Mononuclear cell (primary cell): ENCODE results near the gene IGF2BP3. TPM values are rescaled to one million over a fixed set of nuclear protein-coding genes. Genes with fewer than 3 reads are reported as not detected.

Experiments used
- H3K27me3 ChIP-seq: 2 replicates; pipeline ENCODE4 v1.6.0; 2011; ENCODE audit warnings: low read length, control low read depth; ENCODE audit not compliant: insufficient read depth
- H3K4me1 ChIP-seq: 2 replicates; pipeline ENCODE4 v1.5.1; 2011; ENCODE audit warnings: mild to moderate bottlenecking, low read length, control low read depth; ENCODE audit not compliant: insufficient read depth
- H3K4me3 ChIP-seq: 2 replicates; pipeline ENCODE4 v1.5.1; 2011; ENCODE audit warnings: mild to moderate bottlenecking, low read length, moderate library complexity
- H3K9me3 ChIP-seq: 2 replicates; pipeline ENCODE4 v1.5.1; 2011; ENCODE audit warnings: low read depth, mild to moderate bottlenecking, control low read depth, low read length
- total RNA-seq: library from RNA; depleted of rRNA; stranded (reverse); fragments of >200 nt; gene quantifications from one replicate; pipeline ENCODE4 v1.2.3, GENCODE V29; 2012

Gene IGF2BP3
- total RNA-seq, 1 donor, result 13.7 TPM

- peaks cover 33% of the 10 kb centered on the region for H3K27me3 ChIP-seq
- no peak overlapping the region for H3K4me3 ChIP-seq
- no peaks in the 10 kb centered on the region for H3K9me3 ChIP-seq
Observed at GRCh38 chr7:23458044-23458443, 12.2 kb downstream of the IGF2BP3 start.

GRCh38 chr7:23456093-23456492 is 14.2 kb downstream of the IGF2BP3 start:
- peaks cover 20% of the 10 kb centered on the region for H3K27me3 ChIP-seq
- no peak overlapping the region for H3K4me3 ChIP-seq
- no peaks in the 10 kb centered on the region for H3K4me1 ChIP-seq
- H3K9me3 ChIP-seq, result no peaks in the 10 kb centered on the region

More at GRCh38 chr7:23458044-23458443, 12.2 kb downstream of the IGF2BP3 start:
- no peaks in the 10 kb centered on the region for H3K4me1 ChIP-seq

- peaks cover 18% of the 10 kb centered on the region for H3K27me3 ChIP-seq
- no peak overlapping the region for H3K4me3 ChIP-seq
- no peaks in the 10 kb centered on the region for H3K9me3 ChIP-seq
- no peaks in the 10 kb centered on the region for H3K4me1 ChIP-seq
Observed at GRCh38 chr7:23454881-23455526, 15.3 kb downstream of the IGF2BP3 start.

- Histone ChIP-seq H3K4me1 (no peaks in the 10 kb centered on the region), H3K4me3 (no peak overlapping the region), H3K9me3 (no peaks in the 10 kb centered on the region)
Observed at GRCh38 chr7:23450518-23450917, 19.8 kb downstream of the IGF2BP3 start.

GRCh38 chr7:23449941-23450340 is 20.4 kb downstream of the IGF2BP3 start:
- H3K4me1 ChIP-seq, result no peaks in the 10 kb centered on the region
- H3K27me3 ChIP-seq, result peaks cover 3% of the 10 kb centered on the region
- H3K9me3 ChIP-seq, result no peaks in the 10 kb centered on the region
- no peak overlapping the region for H3K4me3 ChIP-seq

More at GRCh38 chr7:23450518-23450917, 19.8 kb downstream of the IGF2BP3 start:
- H3K27me3 ChIP-seq, result peaks cover 7% of the 10 kb centered on the region

- Histone ChIP-seq H3K9me3 (no peaks in the 10 kb centered on the region), H3K4me3 (no peak overlapping the region), H3K4me1 (no peaks in the 10 kb centered on the region), H3K27me3 (peaks cover 3% of the 10 kb centered on the region)
Observed at GRCh38 chr7:23445326-23445725, 25.0 kb downstream of the IGF2BP3 start.

GRCh38 chr7:23443974-23444373 is 26.3 kb downstream of the IGF2BP3 start:
- Histone ChIP-seq H3K27me3 (peaks cover 3% of the 10 kb centered on the region), H3K4me3 (no peak overlapping the region), H3K4me1 (no peaks in the 10 kb centered on the region), H3K9me3 (no peaks in the 10 kb centered on the region)

GRCh38 chr7:23438171-23438570 is 32.1 kb downstream of the IGF2BP3 start:
- Histone ChIP-seq H3K9me3 (no peaks in the 10 kb centered on the region), H3K4me3 (no peak overlapping the region), H3K4me1 (no peaks in the 10 kb centered on the region), H3K27me3 (no peaks in the 10 kb centered on the region)

- H3K4me1 ChIP-seq, result no peaks in the 10 kb centered on the region
- H3K27me3 ChIP-seq, result peaks cover 2% of the 10 kb centered on the region
- no peaks in the 10 kb centered on the region for H3K9me3 ChIP-seq
- no peak overlapping the region for H3K4me3 ChIP-seq
Observed at GRCh38 chr7:23434147-23434917, 36.0 kb downstream of the IGF2BP3 start.

GRCh38 chr7:23431702-23432199 is 38.5 kb downstream of the IGF2BP3 start:
- H3K4me1 ChIP-seq, result no peaks in the 10 kb centered on the region
- no peaks in the 10 kb centered on the region for H3K9me3 ChIP-seq
- no peak overlapping the region for H3K4me3 ChIP-seq
- peaks cover 4% of the 10 kb centered on the region for H3K27me3 ChIP-seq

GRCh38 chr7:23430893-23431259 is 39.4 kb downstream of the IGF2BP3 start:
- no peak overlapping the region for H3K4me3 ChIP-seq
- H3K27me3 ChIP-seq, result peaks cover 4% of the 10 kb centered on the region
- no peaks in the 10 kb centered on the region for H3K4me1 ChIP-seq
- H3K9me3 ChIP-seq, result no peaks in the 10 kb centered on the region

- no peaks in the 10 kb centered on the region for H3K4me1 ChIP-seq
- no peaks in the 10 kb centered on the region for H3K9me3 ChIP-seq
- no peak overlapping the region for H3K4me3 ChIP-seq
- peaks cover 4% of the 10 kb centered on the region for H3K27me3 ChIP-seq
Observed at GRCh38 chr7:23426876-23427275, 43.4 kb downstream of the IGF2BP3 start.

GRCh38 chr7:23422909-23423308 is 47.4 kb downstream of the IGF2BP3 start:
- Histone ChIP-seq H3K4me1 (no peaks in the 10 kb centered on the region), H3K27me3 (no peaks in the 10 kb centered on the region)

GRCh38 chr7:23422384-23422783 is 47.9 kb downstream of the IGF2BP3 start:
- H3K4me3 ChIP-seq, result no peak overlapping the region
- H3K27me3 ChIP-seq, result no peaks in the 10 kb centered on the region
- no peaks in the 10 kb centered on the region for H3K4me1 ChIP-seq
- H3K9me3 ChIP-seq, result no peaks in the 10 kb centered on the region

More at GRCh38 chr7:23422909-23423308, 47.4 kb downstream of the IGF2BP3 start:
- H3K9me3 ChIP-seq, result no peaks in the 10 kb centered on the region
- no peak overlapping the region for H3K4me3 ChIP-seq

- H3K9me3 ChIP-seq, result no peaks in the 10 kb centered on the region
- H3K27me3 ChIP-seq, result no peaks in the 10 kb centered on the region
- H3K4me1 ChIP-seq, result no peaks in the 10 kb centered on the region
- H3K4me3 ChIP-seq, result no peak overlapping the region
Observed at GRCh38 chr7:23419845-23420244, 50.4 kb downstream of the IGF2BP3 start.
